ENCODE data around the gene GNG4. TPM values are rescaled to one million over a fixed set of nuclear protein-coding genes. Genes with fewer than 3 reads are reported as not detected.
A peak's percentile ranks its signal among the peaks of the same experiment; 100 is the strongest.

GNG4 gene
- total RNA-seq, 1 experiment from 2014 or later, result 34.4 TPM

- Mint-ChIP-seq H3K27me3 (ENCODE audit: low read depth) (no peaks in the 10 kb centered on the region), H3K4me3 (no peak overlapping the region), H3K4me1 (no peaks in the 10 kb centered on the region; a peak in 1 of 4 replicates), H3K9me3 (no peaks in the 10 kb centered on the region), H3K36me3 (ENCODE audit: insufficient read depth in 1 of 3, low read depth in 3 of 3) (peaks cover 0 to 3% (median 2%) of the 10 kb centered on the region in 3 experiments; a peak in 2 of 7 replicates), H3K27ac (peak overlapping the region in 2 of 3 experiments; percentile 6 to 9; a peak in 3 of 7 replicates)
- no peak overlapping the region for H3K4ac ChIP-seq (ENCODE audit: low read depth, low read length)
- H3K23me2 ChIP-seq (ENCODE audit: insufficient read length, low read depth, low read length, poor library complexity, severe bottlenecking), result no peaks in the 10 kb centered on the region
- H3K14ac ChIP-seq (ENCODE audit: insufficient read depth, low read length), result no peak overlapping the region
- DNase-seq, result peak; percentile 60
- no peak overlapping the region for H2BK120ac ChIP-seq (ENCODE audit: low read depth, low read length, poor library complexity, severe bottlenecking)
- no peak overlapping the region for H2BK20ac ChIP-seq (ENCODE audit: low read depth, low read length, poor library complexity, severe bottlenecking)
- no peaks in the 10 kb centered on the region for H3K27me3 ChIP-seq (ENCODE audit: insufficient read depth, low read length)
- no peaks in the 10 kb centered on the region for H3K79me2 ChIP-seq (ENCODE audit: insufficient read depth, low read length)
- H3K23ac ChIP-seq (ENCODE audit: insufficient read length, low read depth, low read length), result no peak overlapping the region
- H3K9me3 ChIP-seq (ENCODE audit: control insufficient read depth, low read depth, low read length), result no peaks in the 10 kb centered on the region
- no CpG with 5 or more reads among the region's 8 CpGs for WGBS (ENCODE audit: extremely low coverage, insufficient read length, low lambda C conversion rate)
- H2BK5ac ChIP-seq (ENCODE audit: insufficient read length, low read length), result no peak overlapping the region
- H4K8ac ChIP-seq (replicated peaks; ENCODE audit: insufficient read length, low read depth, low read length), result no peak overlapping the region
- no peak overlapping the region for H2BK12ac ChIP-seq (ENCODE audit: insufficient read length, low read depth, low read length)
- no peaks in the 10 kb centered on the region for H3K79me1 ChIP-seq (ENCODE audit: insufficient read depth, low read depth, low read length, poor library complexity, severe bottlenecking)
- H3K9ac ChIP-seq (ENCODE audit: extremely low read depth, insufficient read length, low read length), result no peak overlapping the region
- no peak overlapping the region for H4K5ac ChIP-seq (ENCODE audit: insufficient read length, low read depth, low read length)
- H3K4me1 ChIP-seq (ENCODE audit: insufficient read depth, low read length), result no peaks in the 10 kb centered on the region
- H2AFZ ChIP-seq (ENCODE audit: low read length), result no peak overlapping the region
- no peak overlapping the region for H3K56ac ChIP-seq (ENCODE audit: insufficient read length, low read depth, low read length)
- H3K27ac ChIP-seq (ENCODE audit: insufficient read length, low read depth, low read length), result no peak overlapping the region
- no peak overlapping the region for H2BK15ac ChIP-seq (ENCODE audit: low read depth, low read length)
- no peak overlapping the region for H3T11ph ChIP-seq (ENCODE audit: low read length)
- no peak overlapping the region for H3K18ac ChIP-seq (ENCODE audit: insufficient read length, low read depth, low read length)
- no peak overlapping the region for H4K91ac ChIP-seq (ENCODE audit: insufficient read length, low read depth, low read length)
- H4K20me1 ChIP-seq (ENCODE audit: control insufficient read depth, insufficient read depth, insufficient read length), result no peaks in the 10 kb centered on the region
- H2AK5ac ChIP-seq (ENCODE audit: insufficient read length, low read length), result no peak overlapping the region
- H3K4me2 ChIP-seq (ENCODE audit: insufficient read depth, insufficient read length, low read length), result no peak overlapping the region
- TF ChIP-seq CTCF (conservative IDR thresholded peaks at IDR 0.05), result peak; percentile 70
These were observed 92.1 kb downstream of the GNG4 start for GRCh38 chr1:235557495-235557894.
